Activated T-helper 17 cell treated with anti-CD3 and anti-CD28 coated beads, Interleukin-2, amount 50 U/mL, for 72 hours (primary cell): Measurements from ENCODE around the gene DGKD. TPM values are rescaled to one million over a fixed set of nuclear protein-coding genes. Genes with fewer than 3 reads are reported as not detected.

Experiments used
- ATAC-seq: fragments of 150-1000 bp; cut with Tn5 transposase; replicated peaks from 2 replicates; pipeline ENCODE4 v1.10.0; 2021; ENCODE audit warnings: mild to moderate bottlenecking, moderate library complexity
- H3K27ac Mint-ChIP-seq: one replicate; pipeline ENCODE4 v1.8.0; 2022; ENCODE audit warnings: mixed read lengths
- H3K27me3 Mint-ChIP-seq: one replicate; pipeline ENCODE4 v1.8.0; 2022; ENCODE audit warnings: mixed read lengths
- H3K36me3 Mint-ChIP-seq: one replicate; pipeline ENCODE4 v1.8.0; 2022; ENCODE audit warnings: low read depth, mild to moderate bottlenecking, mixed read lengths
- H3K4me1 Mint-ChIP-seq: one replicate; pipeline ENCODE4 v1.8.0; 2022; ENCODE audit warnings: mixed read lengths
- H3K4me3 Mint-ChIP-seq: one replicate; pipeline ENCODE4 v1.8.0; 2022; ENCODE audit warnings: mild to moderate bottlenecking, mixed read lengths
- H3K9me3 Mint-ChIP-seq: one replicate; pipeline ENCODE4 v1.8.0; 2022; ENCODE audit warnings: mixed read lengths
- total RNA-seq, 2 donors: library from RNA; stranded (reverse); gene quantifications; one replicate each; pipeline ENCODE4 v1.2.3, GENCODE V29; 2022

The DGKD gene
- total RNA-seq, 2 donors from 2014 or later = 34.6 to 59.6 TPM

- no peaks in the 10 kb centered on the region for H3K9me3 Mint-ChIP-seq
- H3K27me3 Mint-ChIP-seq = no peaks in the 10 kb centered on the region
- peaks cover 73% of the 10 kb centered on the region for H3K4me1 Mint-ChIP-seq
- H3K4me3 Mint-ChIP-seq = peak overlapping the region; percentile 87
- peaks cover 21% of the 10 kb centered on the region for H3K36me3 Mint-ChIP-seq
- ATAC-seq = no peak
- H3K27ac Mint-ChIP-seq = peak overlapping the region; percentile 94
These were observed 68.6 kb downstream of the DGKD start for GRCh38 chr2:233422649-233423551.

GRCh38 chr2:233423552-233423860, 69.2 kb downstream of the DGKD start:
- H3K27ac Mint-ChIP-seq = peak overlapping the region; percentile 94
- no peaks in the 10 kb centered on the region for H3K9me3 Mint-ChIP-seq
- peaks cover 21% of the 10 kb centered on the region for H3K36me3 Mint-ChIP-seq
- H3K4me1 Mint-ChIP-seq = peaks cover 75% of the 10 kb centered on the region
- H3K4me3 Mint-ChIP-seq = peak overlapping the region; percentile 87
- no peak for ATAC-seq
- H3K27me3 Mint-ChIP-seq = no peaks in the 10 kb centered on the region

GRCh38 chr2:233424154-233424951, 70.1 kb downstream of the DGKD start:
- Mint-ChIP-seq H3K36me3 (peaks cover 17% of the 10 kb centered on the region), H3K9me3 (no peaks in the 10 kb centered on the region), H3K27ac (peak overlapping the region; percentile 94), H3K27me3 (no peaks in the 10 kb centered on the region), H3K4me3 (peak overlapping the region; percentile 87), H3K4me1 (peaks cover 72% of the 10 kb centered on the region)
- no peak for ATAC-seq

GRCh38 chr2:233426619-233427342, 72.5 kb downstream of the DGKD start:
- H3K27me3 Mint-ChIP-seq = no peaks in the 10 kb centered on the region
- peaks cover 60% of the 10 kb centered on the region for H3K4me1 Mint-ChIP-seq
- H3K27ac Mint-ChIP-seq = peak overlapping the region; percentile 81
- peak; percentile 90 for ATAC-seq
- no peaks in the 10 kb centered on the region for H3K9me3 Mint-ChIP-seq
- H3K4me3 Mint-ChIP-seq = peak overlapping the region; percentile 52
- peaks cover 17% of the 10 kb centered on the region for H3K36me3 Mint-ChIP-seq

- peaks cover 17% of the 10 kb centered on the region for H3K36me3 Mint-ChIP-seq
- peaks cover 51% of the 10 kb centered on the region for H3K4me1 Mint-ChIP-seq
- H3K4me3 Mint-ChIP-seq = no peak overlapping the region
- no peaks in the 10 kb centered on the region for H3K27me3 Mint-ChIP-seq
- peak overlapping the region; percentile 50 for H3K27ac Mint-ChIP-seq
- ATAC-seq = no peak
- H3K9me3 Mint-ChIP-seq = no peaks in the 10 kb centered on the region
These were observed 73.7 kb downstream of the DGKD start for GRCh38 chr2:233428008-233428407.

- Mint-ChIP-seq H3K27me3 (no peaks in the 10 kb centered on the region), H3K4me3 (no peak overlapping the region), H3K36me3 (peaks cover 17% of the 10 kb centered on the region), H3K27ac (no peak overlapping the region), H3K9me3 (no peaks in the 10 kb centered on the region), H3K4me1 (peaks cover 46% of the 10 kb centered on the region)
- no peak for ATAC-seq
These were observed 74.1 kb downstream of the DGKD start for GRCh38 chr2:233428438-233428837.

GRCh38 chr2:233429175-233429897, 75.0 kb downstream of the DGKD start:
- Mint-ChIP-seq H3K27me3 (no peaks in the 10 kb centered on the region), H3K9me3 (no peaks in the 10 kb centered on the region), H3K27ac (peak overlapping the region; percentile 54), H3K4me1 (peaks cover 39% of the 10 kb centered on the region), H3K36me3 (peaks cover 22% of the 10 kb centered on the region), H3K4me3 (no peak overlapping the region)
- no peak for ATAC-seq

GRCh38 chr2:233430081-233430480, 75.8 kb downstream of the DGKD start:
- no peak overlapping the region for H3K27ac Mint-ChIP-seq
- H3K4me3 Mint-ChIP-seq = peak overlapping the region; percentile 2
- H3K4me1 Mint-ChIP-seq = peaks cover 38% of the 10 kb centered on the region
- H3K36me3 Mint-ChIP-seq = peaks cover 29% of the 10 kb centered on the region
- no peaks in the 10 kb centered on the region for H3K27me3 Mint-ChIP-seq
- ATAC-seq = no peak
- no peaks in the 10 kb centered on the region for H3K9me3 Mint-ChIP-seq

- no peak overlapping the region for H3K27ac Mint-ChIP-seq
- H3K9me3 Mint-ChIP-seq = no peaks in the 10 kb centered on the region
- peaks cover 35% of the 10 kb centered on the region for H3K36me3 Mint-ChIP-seq
- H3K27me3 Mint-ChIP-seq = no peaks in the 10 kb centered on the region
- ATAC-seq = no peak
- peak overlapping the region; percentile 2 for H3K4me3 Mint-ChIP-seq
- H3K4me1 Mint-ChIP-seq = peaks cover 35% of the 10 kb centered on the region
These were observed 76.4 kb downstream of the DGKD start for GRCh38 chr2:233430651-233431050.

- H3K27me3 Mint-ChIP-seq = no peaks in the 10 kb centered on the region
- H3K4me3 Mint-ChIP-seq = no peak overlapping the region
- H3K9me3 Mint-ChIP-seq = no peaks in the 10 kb centered on the region
- ATAC-seq = no peak
- H3K4me1 Mint-ChIP-seq = peaks cover 16% of the 10 kb centered on the region
- peak overlapping the region; percentile 11 for H3K27ac Mint-ChIP-seq
- peaks cover 43% of the 10 kb centered on the region for H3K36me3 Mint-ChIP-seq
These were observed 78.7 kb downstream of the DGKD start for GRCh38 chr2:233433029-233433428.

GRCh38 chr2:233433794-233434193, 79.5 kb downstream of the DGKD start:
- Mint-ChIP-seq H3K9me3 (no peaks in the 10 kb centered on the region), H3K27ac (no peak overlapping the region), H3K27me3 (no peaks in the 10 kb centered on the region), H3K36me3 (peaks cover 50% of the 10 kb centered on the region), H3K4me3 (no peak overlapping the region), H3K4me1 (peaks cover 15% of the 10 kb centered on the region)
- ATAC-seq = no peak

GRCh38 chr2:233434666-233435330, 80.5 kb downstream of the DGKD start:
- Mint-ChIP-seq H3K4me1 (peaks cover 8% of the 10 kb centered on the region), H3K27me3 (no peaks in the 10 kb centered on the region), H3K4me3 (no peak overlapping the region), H3K9me3 (no peaks in the 10 kb centered on the region), H3K27ac (peak overlapping the region; percentile 70), H3K36me3 (peaks cover 60% of the 10 kb centered on the region)
- ATAC-seq = no peak

GRCh38 chr2:233435436-233436190, 81.3 kb downstream of the DGKD start:
- Mint-ChIP-seq H3K36me3 (peaks cover 66% of the 10 kb centered on the region), H3K27me3 (no peaks in the 10 kb centered on the region), H3K9me3 (no peaks in the 10 kb centered on the region), H3K4me1 (peaks cover 4% of the 10 kb centered on the region), H3K27ac (no peak overlapping the region), H3K4me3 (no peak overlapping the region)
- ATAC-seq = no peak
